SJSA1 (cell line): ENCODE results near the gene CRABP1. TPM values are rescaled to one million over a fixed set of nuclear protein-coding genes. Genes with fewer than 3 reads are reported as not detected.

Source experiments
- DNase-seq, 2 experiments: peaks; one replicate each; pipeline ENCODE4 v3.0.0-alpha.2; 2015 to 2020; ENCODE audit warnings: low spot score in 2 of 2, low read depth in 1 of 2
- H3K27ac ChIP-seq: fragments of 250-450 bp; sonication (Bioruptor Pico); 2 replicates; pipeline ENCODE4 v1.5.1; 2020; ENCODE audit warnings: mild to moderate bottlenecking, moderate library complexity
- H3K27me3 ChIP-seq: fragments of 250-450 bp; sonication (Bioruptor Pico); replicated peaks from 2 replicates; pipeline ENCODE4 v1.5.1; 2020; ENCODE audit warnings: mild to moderate bottlenecking, moderate library complexity
- H3K36me3 ChIP-seq: fragments of 250-450 bp; sonication (Bioruptor Pico); 2 replicates; pipeline ENCODE4 v1.5.1; 2020; ENCODE audit warnings: mild to moderate bottlenecking
- H3K4me1 ChIP-seq: fragments of 250-450 bp; sonication (Bioruptor Pico); replicated peaks from 2 replicates; pipeline ENCODE4 v1.6.1; 2021; ENCODE audit warnings: mild to moderate bottlenecking
- H3K4me3 ChIP-seq: fragments of 250-450 bp; sonication (Bioruptor Pico); 2 replicates; pipeline ENCODE4 v1.5.1; 2020; ENCODE audit warnings: mild to moderate bottlenecking
- H3K9me3 ChIP-seq: fragments of 250-450 bp; sonication (Bioruptor Pico); replicated peaks from 2 replicates; pipeline ENCODE4 v1.5.1; 2020; ENCODE audit warnings: mild to moderate bottlenecking
- total RNA-seq: library from RNA; depleted of rRNA; stranded (reverse); fragments of >200 nt; shearing (Covaris generic); gene quantifications from 2 replicates; pipeline ENCODE4 v1.2.3, GENCODE V29; 2014

The CRABP1 gene
- total RNA-seq, 1 experiment from 2014 or later = not detected

- Histone ChIP-seq H3K36me3 (no peaks in the 10 kb centered on the region), H3K27me3 (no peaks in the 10 kb centered on the region), H3K4me3 (no peak overlapping the region), H3K9me3 (no peaks in the 10 kb centered on the region), H3K4me1 (peaks cover 36% of the 10 kb centered on the region), H3K27ac (peak overlapping the region; percentile 82)
- DNase-seq = no peak
Measured at GRCh38 chr15:78322724-78323521, 17.2 kb upstream of the CRABP1 start.

GRCh38 chr15:78323693-78324092 is 16.5 kb upstream of the CRABP1 start:
- no peak for DNase-seq
- Histone ChIP-seq H3K27me3 (no peaks in the 10 kb centered on the region), H3K9me3 (no peaks in the 10 kb centered on the region), H3K4me3 (no peak overlapping the region), H3K4me1 (peaks cover 36% of the 10 kb centered on the region), H3K27ac (no peak overlapping the region), H3K36me3 (no peaks in the 10 kb centered on the region)

DNA sequence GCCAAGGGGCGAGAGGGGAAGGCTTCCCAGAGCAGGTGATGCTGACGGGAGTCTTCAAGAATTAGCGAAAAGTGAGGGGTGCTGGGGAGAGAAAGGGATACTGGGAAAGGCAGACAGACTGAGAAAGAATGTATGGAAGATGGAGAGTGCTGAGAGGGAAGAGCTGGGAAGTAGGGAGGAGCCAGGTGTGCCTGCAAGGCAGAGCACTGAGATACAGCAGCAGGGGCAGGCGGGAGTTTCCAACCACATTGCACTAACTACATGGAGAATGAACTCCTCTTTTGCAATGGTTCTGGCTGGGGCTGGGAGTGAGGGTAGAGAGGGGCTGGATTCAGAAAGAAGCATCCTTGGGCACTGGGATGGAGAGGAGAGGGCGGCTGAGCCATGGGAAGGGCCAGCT is 16.0 kb upstream of the CRABP1 start:
- peaks cover 36% of the 10 kb centered on the region for H3K4me1 ChIP-seq
- H3K27ac ChIP-seq = no peak overlapping the region
- H3K27me3 ChIP-seq = no peaks in the 10 kb centered on the region
- no peak overlapping the region for H3K4me3 ChIP-seq
- no peaks in the 10 kb centered on the region for H3K9me3 ChIP-seq
- no peak for DNase-seq
- no peaks in the 10 kb centered on the region for H3K36me3 ChIP-seq

DNA sequence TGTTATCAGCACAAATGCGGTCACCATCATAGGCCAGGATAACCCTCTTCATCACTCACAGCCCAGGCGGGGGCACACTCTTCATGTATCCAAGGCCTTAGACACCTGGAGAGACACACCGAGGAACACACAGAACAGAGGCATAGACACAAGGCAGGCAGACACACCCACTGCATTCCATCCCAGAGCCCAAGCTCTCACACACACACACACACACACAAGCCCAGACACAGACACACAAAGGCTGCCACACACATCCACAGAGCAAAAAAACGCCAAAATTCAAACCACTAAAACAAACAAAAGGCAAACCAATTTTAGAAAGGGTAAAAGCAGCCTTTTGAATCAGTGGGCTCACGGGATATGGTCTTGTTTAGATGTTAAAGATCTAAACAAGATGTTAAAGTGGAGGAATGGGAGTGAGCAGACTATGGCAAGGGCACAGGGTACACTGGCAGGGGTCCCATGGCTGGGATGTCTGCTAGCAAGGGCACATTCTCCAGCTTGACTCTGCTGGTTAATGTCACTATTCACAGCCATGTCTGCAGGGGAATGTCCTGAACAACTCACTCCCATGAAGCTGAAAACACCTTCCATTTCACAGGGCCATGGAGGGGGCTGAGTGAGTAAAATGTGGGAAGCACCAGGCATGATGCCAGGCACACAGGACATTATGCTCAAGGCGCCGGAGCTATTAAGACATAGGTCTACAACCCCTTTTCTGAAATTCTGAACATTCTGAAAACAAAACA is 14.9 kb upstream of the CRABP1 start:
- no peaks in the 10 kb centered on the region for H3K27me3 ChIP-seq
- H3K36me3 ChIP-seq = no peaks in the 10 kb centered on the region
- H3K4me1 ChIP-seq = peaks cover 36% of the 10 kb centered on the region
- no peak overlapping the region for H3K4me3 ChIP-seq
- peak; percentile 51 to 65 for DNase-seq
- H3K27ac ChIP-seq = no peak overlapping the region
- no peaks in the 10 kb centered on the region for H3K9me3 ChIP-seq

DNA sequence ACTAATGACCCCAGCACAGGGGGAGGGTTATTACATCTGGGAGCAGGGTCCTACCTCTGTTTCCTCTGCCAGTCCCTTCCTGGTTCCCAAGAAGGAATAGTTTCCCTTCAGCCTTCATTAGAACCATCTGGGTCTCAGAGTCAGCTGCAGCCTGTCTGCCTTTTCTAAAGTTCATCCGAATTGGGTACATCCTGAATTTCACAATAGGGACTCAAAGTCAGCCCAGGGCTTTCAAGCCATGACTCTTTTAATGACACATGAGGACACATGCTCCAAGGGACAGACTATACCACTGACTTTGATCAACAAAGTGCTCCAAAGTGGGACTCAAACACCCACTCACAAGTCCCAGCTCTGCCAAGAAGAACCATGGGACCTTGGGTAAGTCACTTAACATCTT is 12.7 kb upstream of the CRABP1 start:
- no peak overlapping the region for H3K27ac ChIP-seq

DNA sequence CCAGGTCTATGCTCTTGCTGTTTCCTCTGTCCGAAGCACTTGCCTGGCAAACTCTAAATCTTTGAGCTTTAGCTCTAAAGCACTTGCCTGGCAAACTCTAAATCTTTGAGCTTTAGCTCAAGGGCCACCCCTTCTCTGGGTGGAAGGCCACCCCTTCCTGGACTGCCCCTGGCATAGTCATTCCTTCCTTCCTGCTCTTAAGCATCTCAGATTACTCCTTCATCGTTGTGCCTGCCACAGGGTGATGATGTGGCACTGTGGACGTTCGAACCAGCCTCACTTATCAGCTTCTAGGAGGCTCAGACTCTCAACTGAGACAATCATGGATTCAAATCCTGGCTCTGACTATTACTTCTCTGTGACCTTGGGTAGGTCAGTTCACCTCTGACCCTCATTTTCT is 10.5 kb upstream of the CRABP1 start:
- no peak for DNase-seq
- no peak overlapping the region for H3K27ac ChIP-seq
- H3K4me3 ChIP-seq = no peak overlapping the region
- H3K27me3 ChIP-seq = no peaks in the 10 kb centered on the region
- peaks cover 14% of the 10 kb centered on the region for H3K4me1 ChIP-seq
- no peaks in the 10 kb centered on the region; the same call in 1 of the 2 replicates for H3K9me3 ChIP-seq
- no peaks in the 10 kb centered on the region for H3K36me3 ChIP-seq

More for the DNA sequence above, 12.7 kb upstream of the CRABP1 start:
- Histone ChIP-seq H3K4me3 (no peak overlapping the region), H3K4me1 (peaks cover 26% of the 10 kb centered on the region), H3K36me3 (no peaks in the 10 kb centered on the region), H3K9me3 (no peaks in the 10 kb centered on the region), H3K27me3 (no peaks in the 10 kb centered on the region)
- DNase-seq = no peak

DNA sequence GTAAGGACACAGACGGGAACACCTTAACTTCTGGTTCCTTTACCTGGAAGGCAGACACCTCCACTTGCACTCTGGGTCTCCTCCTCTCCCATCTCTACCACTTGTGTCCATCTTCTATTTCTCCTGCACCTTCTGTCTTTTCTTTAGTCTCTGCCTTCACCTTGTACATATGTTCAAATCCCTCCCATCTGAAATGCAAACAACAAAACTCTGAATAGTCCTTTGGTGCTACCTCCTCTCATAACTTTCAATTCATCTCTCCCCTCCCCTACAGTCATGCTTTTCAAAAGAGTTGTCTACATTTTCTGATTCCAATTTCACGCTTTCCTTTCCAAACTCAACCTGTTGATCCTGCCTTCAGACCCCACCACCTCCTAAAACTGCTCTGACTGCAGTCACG is 5.3 kb upstream of the CRABP1 start:
- no peak overlapping the region for H3K27ac ChIP-seq
- H3K9me3 ChIP-seq = peaks cover 3% of the 10 kb centered on the region; the same call in 1 of the 2 replicates
- no peak for DNase-seq
- no peaks in the 10 kb centered on the region for H3K4me1 ChIP-seq
- H3K27me3 ChIP-seq = peaks cover 27% of the 10 kb centered on the region
- no peaks in the 10 kb centered on the region for H3K36me3 ChIP-seq
- H3K4me3 ChIP-seq = no peak overlapping the region

GRCh38 chr15:78335985-78336384 is 4.2 kb upstream of the CRABP1 start:
- DNase-seq = no peak
- H3K27ac ChIP-seq = no peak overlapping the region
- peaks cover 3% of the 10 kb centered on the region; the same call in 1 of the 2 replicates for H3K9me3 ChIP-seq
- no peaks in the 10 kb centered on the region for H3K36me3 ChIP-seq
- no peak overlapping the region for H3K4me3 ChIP-seq
- no peaks in the 10 kb centered on the region for H3K4me1 ChIP-seq
- H3K27me3 ChIP-seq = peaks cover 36% of the 10 kb centered on the region

GRCh38 chr15:78338781-78339180 is 1.4 kb upstream of the CRABP1 start:
- Histone ChIP-seq H3K9me3 (peaks cover 3% of the 10 kb centered on the region; the same call in 1 of the 2 replicates), H3K27me3 (peaks cover 55% of the 10 kb centered on the region), H3K27ac (no peak overlapping the region), H3K36me3 (no peaks in the 10 kb centered on the region), H3K4me3 (no peak overlapping the region), H3K4me1 (no peaks in the 10 kb centered on the region)
- no peak for DNase-seq

- Histone ChIP-seq H3K27me3 (peaks cover 55% of the 10 kb centered on the region), H3K4me3 (no peak overlapping the region), H3K4me1 (no peaks in the 10 kb centered on the region), H3K9me3 (peaks cover 3% of the 10 kb centered on the region; the same call in 1 of the 2 replicates), H3K36me3 (no peaks in the 10 kb centered on the region), H3K27ac (no peak overlapping the region)
- DNase-seq = no peak
Measured at GRCh38 chr15:78339559-78339958, 594 bp upstream of the CRABP1 start.

DNA sequence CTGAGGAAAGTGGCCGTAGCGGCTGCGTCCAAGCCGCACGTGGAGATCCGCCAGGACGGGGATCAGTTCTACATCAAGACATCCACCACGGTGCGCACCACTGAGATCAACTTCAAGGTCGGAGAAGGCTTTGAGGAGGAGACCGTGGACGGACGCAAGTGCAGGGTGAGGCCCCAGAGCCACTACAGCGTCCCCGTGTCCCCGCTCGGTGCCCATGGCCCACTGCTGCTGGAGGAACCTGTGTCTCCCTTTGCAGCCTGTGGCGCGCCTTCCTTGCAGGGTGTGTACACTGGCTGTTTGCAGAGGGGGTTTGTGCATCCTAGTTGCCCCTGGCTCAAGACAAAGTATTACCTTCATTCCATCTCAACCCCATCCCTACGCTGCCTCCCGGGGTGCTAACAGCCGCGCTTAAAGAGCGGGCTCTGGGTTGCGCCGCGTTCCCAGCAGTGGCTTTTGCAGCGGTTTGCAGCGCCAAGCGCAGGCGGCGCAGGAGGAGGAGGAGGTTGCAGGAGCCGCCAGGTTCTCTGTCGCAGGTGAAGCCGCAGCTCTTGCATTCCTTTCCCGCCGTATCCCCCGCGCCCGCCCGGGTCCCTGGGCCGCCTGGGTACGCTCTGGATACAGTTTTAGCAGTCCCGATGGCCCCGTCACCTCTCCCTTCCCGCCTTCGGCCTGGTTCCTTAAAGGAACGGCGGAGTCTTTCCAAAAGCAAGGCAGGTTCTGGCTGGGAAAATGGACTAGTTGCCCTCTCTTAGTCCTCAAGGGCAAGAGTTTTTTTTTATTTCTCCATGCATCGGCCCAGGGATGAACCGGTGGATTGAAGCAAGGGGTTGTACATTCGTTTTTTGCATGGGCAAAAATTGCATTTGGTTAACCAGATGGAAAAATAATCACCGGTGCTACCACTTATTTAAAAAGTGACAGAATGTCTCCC is 1.2 kb downstream of the CRABP1 start:
- peaks cover 64% of the 10 kb centered on the region for H3K27me3 ChIP-seq
- DNase-seq = no peak
- H3K9me3 ChIP-seq = no peaks in the 10 kb centered on the region
- no peak overlapping the region for H3K27ac ChIP-seq
- H3K4me1 ChIP-seq = no peaks in the 10 kb centered on the region
- no peak overlapping the region for H3K4me3 ChIP-seq
- H3K36me3 ChIP-seq = no peaks in the 10 kb centered on the region

DNA sequence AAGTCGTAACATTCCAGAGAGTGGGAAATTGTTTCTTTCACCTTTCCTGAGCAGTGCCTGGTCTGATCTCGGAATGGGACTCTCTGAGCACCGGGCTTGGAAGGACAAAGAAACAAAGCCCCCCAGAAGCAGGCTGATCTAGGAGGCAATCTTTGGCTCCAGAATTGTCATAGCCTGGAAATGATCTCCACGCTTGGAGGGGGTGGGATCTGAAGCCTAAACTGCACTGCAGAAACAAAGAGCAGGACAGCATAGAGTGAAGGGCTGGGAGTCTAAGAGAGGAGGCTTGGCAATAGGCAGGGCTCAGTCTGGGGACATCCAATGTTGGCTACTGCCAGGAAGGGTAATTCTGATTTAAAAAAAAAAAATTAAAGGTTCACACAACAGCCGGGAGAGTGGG is 1.9 kb downstream of the CRABP1 start:
- Histone ChIP-seq H3K4me3 (no peak overlapping the region), H3K27ac (no peak overlapping the region), H3K27me3 (peaks cover 63% of the 10 kb centered on the region), H3K9me3 (no peaks in the 10 kb centered on the region), H3K36me3 (no peaks in the 10 kb centered on the region), H3K4me1 (no peaks in the 10 kb centered on the region)
- no peak for DNase-seq

- H3K9me3 ChIP-seq = no peaks in the 10 kb centered on the region
- H3K27ac ChIP-seq = no peak overlapping the region
- no peak overlapping the region for H3K4me3 ChIP-seq
- H3K4me1 ChIP-seq = no peaks in the 10 kb centered on the region
- peaks cover 58% of the 10 kb centered on the region for H3K27me3 ChIP-seq
- no peak for DNase-seq
- no peaks in the 10 kb centered on the region for H3K36me3 ChIP-seq
Measured at GRCh38 chr15:78343276-78344060, 3.3 kb downstream of the CRABP1 start.
